Gastrocnemius medialis (tissue), 4 donors: ENCODE results near the gene CCDC188. TPM values are rescaled to one million over a fixed set of nuclear protein-coding genes. Genes with fewer than 3 reads are reported as not detected.
A peak's percentile ranks its signal among the peaks of the same experiment; 100 is the strongest.

ENCODE experiments used
- ATAC-seq, 2 donors: fragments of 150-250 bp; one replicate each; pipeline ENCODE4 v1.9.1; 2016
- DNase-seq, 2 donors: peaks; one replicate each; pipeline ENCODE4 v3.0.0-alpha.2; 2019
- H3K27ac ChIP-seq, 4 donors: fragments of 200-600 bp; sonication (generic); 1 replicate in 1 of 4; 2 replicates in 3 of 4; pipeline ENCODE4 v1.5.1; 2016 to 2018; ENCODE audit warnings: mild to moderate bottlenecking in 2 of 4, moderate library complexity in 1 of 4
- H3K27me3 ChIP-seq, 3 donors: fragments of 200-600 bp; sonication (generic) in 2 of 3; 1 replicate in 1 of 3; 2 replicates in 2 of 3; pipeline versions ENCODE4 v1.5.1 to v1.6.0; 2016 to 2019; ENCODE audit warnings: mild to moderate bottlenecking in 1 of 3, moderate library complexity in 1 of 3
- H3K36me3 ChIP-seq, 2 donors: fragments of 200-600 bp; sonication (generic) in 1 of 2; one replicate each; pipeline ENCODE4 v1.5.1; 2017 to 2018
- H3K4me1 ChIP-seq, 2 donors: fragments of 200-600 bp; sonication (generic) in 1 of 2; one replicate each; pipeline ENCODE4 v1.5.1; 2016 to 2017; ENCODE audit warnings: mild to moderate bottlenecking in 2 of 2
- H3K4me3 ChIP-seq, 4 donors: fragments of 200-600 bp; sonication (generic) in 3 of 4; 1 replicate in 1 of 4; 2 replicates in 3 of 4; pipeline ENCODE4 v1.5.1; 2016 to 2019; ENCODE audit warnings: mild to moderate bottlenecking in 2 of 4
- H3K9me3 ChIP-seq, 3 donors: fragments of 200-600 bp; sonication (generic) in 2 of 3; 1 replicate in 1 of 3; 2 replicates in 2 of 3; pipeline ENCODE4 v1.5.1; 2016 to 2019
- CTCF ChIP-seq, 5 experiments: fragments of 450-650 bp in 3 of 5; fragments of 200-600 bp in 2 of 5; sonication (generic) in 2 of 5; IDR thresholded peaks in 4 of 5; conservative IDR thresholded peaks in 1 of 5; 1 replicate in 4 of 5; 2 replicates in 1 of 5; pipeline ENCODE4 v1.5.1; 2016 to 2019; ENCODE audit warnings: antibody characterized with exemption in 5 of 5, mild to moderate bottlenecking in 3 of 5, moderate library complexity in 3 of 5
- POLR2A ChIP-seq, 2 donors: fragments of 450-650 bp; IDR thresholded peaks; one replicate each; pipeline ENCODE4 v1.6.1; 2017; ENCODE audit warnings: antibody characterized with exemption in 2 of 2, mild to moderate bottlenecking in 2 of 2, moderate library complexity in 2 of 2
- in situ Hi-C, 4 donors: fragments of 200-750 bp; cut with MboI; loops; one replicate each; pipeline versions ENCODE4 v1.15.0 to v1.8.0; 2017; ENCODE audit warnings: low sequenced_read_pairs in 4 of 4
- intact Hi-C: fragments of 100-400 bp; cut with DNase I; formaldehyde crosslinking; loops from one replicate; pipeline ENCODE4 v1.15.1; 2023; ENCODE audit warnings: low total_unique reads
- total RNA-seq, 4 donors: library from RNA; depleted of rRNA; stranded (reverse); fragments of >200 nt; gene quantifications; one replicate each; pipeline versions ENCODE4 v1.1.0 to v1.2.3, GENCODE V29; 2016

The CCDC188 gene
- total RNA-seq, 4 donors from 2014 or later: 0.82 to 3.5 TPM; not detected in 2

DNA sequence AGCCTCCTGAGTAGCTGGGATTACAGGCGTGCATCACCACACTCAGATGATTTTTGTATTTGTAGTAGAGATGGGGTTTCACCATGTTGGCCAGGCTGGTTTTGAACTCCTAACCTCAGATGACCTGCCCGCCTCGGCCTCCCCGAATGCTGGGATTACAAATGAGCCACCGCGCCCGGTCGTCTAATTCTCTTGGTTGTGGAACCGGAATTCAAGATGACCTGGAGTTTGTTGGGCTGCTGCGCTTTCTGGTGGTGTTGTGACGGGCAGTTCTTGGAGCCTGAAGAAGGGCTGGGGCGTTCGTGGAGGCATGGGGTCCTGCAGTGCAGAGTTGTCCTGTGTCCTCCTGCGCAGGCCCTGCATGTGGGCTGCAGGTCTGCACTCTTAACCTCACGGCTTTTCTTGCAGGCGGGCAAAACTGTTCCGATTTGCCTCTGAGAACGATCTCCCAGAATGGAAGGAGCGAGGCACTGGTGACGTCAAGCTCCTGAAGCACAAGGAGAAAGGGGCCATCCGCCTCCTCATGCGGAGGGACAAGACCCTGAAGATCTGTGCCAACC is 28.9 kb downstream of the CCDC188 start:
- DNase-seq: no peak
- Histone ChIP-seq H3K9me3 (no peaks in the 10 kb centered on the region), H3K27ac (no peak overlapping the region), H3K4me3 (no peak overlapping the region), H3K27me3 (no peaks in the 10 kb centered on the region), H3K4me1 (peaks cover 20 to 21% of the 10 kb centered on the region in 2 donors), H3K36me3 (peaks cover 0 to 49% of the 10 kb centered on the region in 2 donors)
- TF ChIP-seq CTCF (IDR thresholded peaks at IDR 0.05 in 4 of 5, conservative IDR thresholded peaks at IDR 0.05 in 1 of 5) (no peak), POLR2A (IDR thresholded peaks at IDR 0.05) (no peak)
- intact Hi-C loops (no loop called here), in situ Hi-C loops (no loop called here)
- no peak for ATAC-seq

GRCh38 chr22:20118300-20119020 is 32.4 kb downstream of the CCDC188 start:
- ATAC-seq (no peak), DNase-seq (no peak)
- TF ChIP-seq POLR2A (IDR thresholded peaks at IDR 0.05): no peak
- TF ChIP-seq CTCF (IDR thresholded peaks at IDR 0.05 in 4 of 5, conservative IDR thresholded peaks at IDR 0.05 in 1 of 5): no peak
- in situ Hi-C loops: no loop called here
- Histone ChIP-seq H3K9me3 (no peaks in the 10 kb centered on the region), H3K27me3 (no peaks in the 10 kb centered on the region), H3K4me1 (peaks cover 28 to 30% of the 10 kb centered on the region in 2 donors), H3K4me3 (peak overlapping the region; percentile 72 to 97 (median 86)), H3K36me3 (peaks cover 0 to 35% of the 10 kb centered on the region in 2 donors), H3K27ac (peak overlapping the region; percentile 94 to 99 (median 96))
- intact Hi-C loops: loop anchor here (5.0 kb wide), 2 partner anchors 96 to 136 kb away; partner anchors contain the start of gene TANGO2

DNA sequence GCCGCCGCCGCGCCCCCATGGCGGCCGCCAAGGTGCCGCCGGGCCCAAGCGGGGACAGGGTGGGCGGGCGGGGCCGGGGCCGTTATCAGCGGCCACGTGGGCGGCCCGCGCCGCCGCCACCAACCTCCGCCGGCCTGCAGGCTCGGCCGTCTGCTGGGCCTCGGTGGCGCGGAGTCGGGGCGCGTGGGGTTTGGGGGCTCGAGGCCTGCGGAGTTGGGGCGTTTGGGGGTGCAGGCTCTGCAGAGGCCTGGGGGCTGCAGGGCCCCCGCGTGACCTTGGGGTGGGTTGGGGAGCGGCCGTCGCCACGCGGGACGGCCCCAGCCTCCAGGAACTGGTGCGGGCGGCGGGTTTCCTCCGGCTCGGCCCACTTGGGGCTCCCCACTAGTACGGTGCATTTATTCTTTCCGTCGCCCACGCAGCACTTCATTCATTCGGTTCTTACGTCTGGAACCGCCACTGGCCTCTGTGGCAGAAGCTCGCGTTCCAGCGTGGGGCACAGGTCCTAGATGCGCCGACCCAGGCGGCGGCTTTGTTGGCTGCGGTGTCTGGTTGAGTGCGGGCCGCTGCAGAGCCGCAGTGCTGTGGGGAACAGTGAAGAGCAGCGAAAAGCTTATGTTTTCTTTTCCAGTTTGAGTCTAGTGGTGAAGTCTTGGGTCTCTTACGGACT is 33.1 kb downstream of the CCDC188 start:
- no peak for TF ChIP-seq CTCF (IDR thresholded peaks at IDR 0.05 in 4 of 5, conservative IDR thresholded peaks at IDR 0.05 in 1 of 5)
- no peak for TF ChIP-seq POLR2A (IDR thresholded peaks at IDR 0.05)
- Histone ChIP-seq H3K4me1 (peaks cover 28 to 30% of the 10 kb centered on the region in 2 donors), H3K36me3 (peaks cover 0 to 42% of the 10 kb centered on the region in 2 donors), H3K27me3 (no peaks in the 10 kb centered on the region), H3K4me3 (peak overlapping the region; percentile 72 to 97 (median 86)), H3K27ac (peak overlapping the region; percentile 94 to 99 (median 96)), H3K9me3 (no peaks in the 10 kb centered on the region)
- DNase-seq (no peak), ATAC-seq (no peak)
- intact Hi-C loops: loop anchor here (1.0 to 5.0 kb wide), 4 partner anchors 14 to 135 kb away; partner anchors contain the start of genes TANGO2 and ZDHHC8
- in situ Hi-C loops: no loop called here

- in situ Hi-C loops: no loop called here
- Histone ChIP-seq H3K4me3 (peak within 1 kb of the TSS; percentile 79 to 97 (median 86)), H3K27ac (peak within 1 kb of the TSS; percentile 94 to 99 (median 96)), H3K4me1 (peaks cover 28 to 34% of the 10 kb centered on the region in 2 donors), H3K27me3 (no peaks in the 10 kb centered on the region), H3K9me3 (no peaks in the 10 kb centered on the region), H3K36me3 (peaks cover 0 to 44% of the 10 kb centered on the region in 2 donors)
- TF ChIP-seq POLR2A (IDR thresholded peaks at IDR 0.05) (peak; percentile 76 to 79), CTCF (IDR thresholded peaks at IDR 0.05 in 4 of 5, conservative IDR thresholded peaks at IDR 0.05 in 1 of 5) (peak in 2 of 5 experiments; percentile 9 to 10)
- ATAC-seq (peak; percentile 90 to 93), DNase-seq (peak; percentile 94 to 98)
- intact Hi-C loops: loop anchor here (1.0 to 5.0 kb wide), 4 partner anchors 14 to 135 kb away; partner anchors contain the start of genes TANGO2 and ZDHHC8
Measured at GRCh38 chr22:20116951-20117632, 33.8 kb downstream of the CCDC188 start, which contains the start of gene TRMT2A. TSS of gene TRMT2A (minus strand) at chr22:20117226. CDS start at chr22:20116906, 320 bp downstream.
